Embryonic facial prominence (tissue), 1 donor: ENCODE data around the gene PACRG.

Source experiments
- DNase-seq: peaks from one replicate; pipeline ENCODE4 v3.0.0-alpha.2; 2016; ENCODE audit errors: extremely low spot score

The PACRG gene

GRCh38 chr6:163008626-163009025, 280.9 kb downstream of the PACRG start:
- no peak for DNase-seq

GRCh38 chr6:163010145-163010544, 282.4 kb downstream of the PACRG start:
- DNase-seq = no peak

- no peak for DNase-seq
Observed at GRCh38 chr6:163014736-163015135, 287.0 kb downstream of the PACRG start.

GRCh38 chr6:163017801-163018200, 290.0 kb downstream of the PACRG start:
- DNase-seq = no peak

- DNase-seq = no peak
Observed at GRCh38 chr6:163019926-163020325, 292.2 kb downstream of the PACRG start.

- no peak for DNase-seq
Observed at GRCh38 chr6:163021054-163021453, 293.3 kb downstream of the PACRG start.

GRCh38 chr6:163023700-163024099, 295.9 kb downstream of the PACRG start:
- DNase-seq = no peak

GRCh38 chr6:163026893-163027292, 299.1 kb downstream of the PACRG start:
- DNase-seq = no peak

GRCh38 chr6:163030980-163031379, 303.2 kb downstream of the PACRG start:
- DNase-seq = no peak

GRCh38 chr6:163031931-163032330, 304.2 kb downstream of the PACRG start:
- no peak for DNase-seq

GRCh38 chr6:163036160-163036645, 308.4 kb downstream of the PACRG start:
- no peak for DNase-seq

GRCh38 chr6:163038317-163038716, 310.5 kb downstream of the PACRG start:
- no peak for DNase-seq

GRCh38 chr6:163048345-163048744, 320.6 kb downstream of the PACRG start:
- no peak for DNase-seq

GRCh38 chr6:163053667-163054344, 326.0 kb downstream of the PACRG start:
- DNase-seq = no peak

GRCh38 chr6:163054641-163055040, 326.9 kb downstream of the PACRG start:
- no peak for DNase-seq

- DNase-seq = no peak
Observed at GRCh38 chr6:163057260-163057659, 329.5 kb downstream of the PACRG start.

- no peak for DNase-seq
Observed at GRCh38 chr6:163062790-163063189, 335.0 kb downstream of the PACRG start.

- DNase-seq = no peak
Observed at GRCh38 chr6:163063561-163063960, 335.8 kb downstream of the PACRG start.

- no peak for DNase-seq
Observed at GRCh38 chr6:163064397-163064796, 336.6 kb downstream of the PACRG start.

GRCh38 chr6:163066200-163066599, 338.4 kb downstream of the PACRG start:
- DNase-seq = no peak

GRCh38 chr6:163077134-163077533, 349.4 kb downstream of the PACRG start:
- DNase-seq = no peak

GRCh38 chr6:163078712-163079111, 350.9 kb downstream of the PACRG start:
- DNase-seq = no peak

GRCh38 chr6:163080228-163080627, 352.5 kb downstream of the PACRG start:
- no peak for DNase-seq

GRCh38 chr6:163083141-163083540, 355.4 kb downstream of the PACRG start:
- DNase-seq = no peak
